ENCODE data around the gene TNC. TPM values are rescaled to one million over a fixed set of nuclear protein-coding genes. Genes with fewer than 3 reads are reported as not detected.

Gene TNC
- total and polyA plus RNA-seq, 3 donors from 2014 or later = 3.3 to 44.0 (median 3.5) TPM

DNA sequence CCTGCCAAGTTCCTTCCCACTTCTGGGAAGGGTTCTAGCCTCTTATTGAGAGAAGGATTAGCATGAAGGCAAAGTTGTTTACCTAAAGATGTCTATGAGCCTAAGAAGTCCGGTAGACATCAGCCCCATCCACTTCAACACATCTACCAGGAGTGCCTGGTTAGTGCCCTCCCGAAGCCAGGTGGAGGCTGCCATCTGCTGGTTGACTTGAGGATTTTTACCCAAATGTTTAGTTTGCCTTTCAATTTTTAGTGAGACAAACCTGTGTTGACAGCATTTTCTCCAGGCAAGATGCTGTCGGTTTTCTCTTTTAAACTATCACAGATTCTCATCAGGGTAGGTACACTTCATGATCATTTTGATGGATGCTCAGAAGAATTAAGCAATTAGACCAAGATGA is 104.0 kb downstream of the TNC start:
- Histone ChIP-seq H3K27ac (no peak overlapping the region), H3K4me1 (no peaks in the 10 kb centered on the region), H3K4me3 (no peak overlapping the region), H3K9me3 (no peaks in the 10 kb centered on the region), H3K36me3 (ENCODE audit: low read depth, missing control alignments) (no peaks in the 10 kb centered on the region), H3K27me3 (no peaks in the 10 kb centered on the region)
- intact Hi-C loops (cut with DNase I; ENCODE audit: low total_unique reads) = no loop called here
- DNase-seq = peak; percentile 74
- no peak for TF ChIP-seq POLR2A (IDR thresholded peaks at IDR 0.05)
- TF ChIP-seq, protein P1, sequence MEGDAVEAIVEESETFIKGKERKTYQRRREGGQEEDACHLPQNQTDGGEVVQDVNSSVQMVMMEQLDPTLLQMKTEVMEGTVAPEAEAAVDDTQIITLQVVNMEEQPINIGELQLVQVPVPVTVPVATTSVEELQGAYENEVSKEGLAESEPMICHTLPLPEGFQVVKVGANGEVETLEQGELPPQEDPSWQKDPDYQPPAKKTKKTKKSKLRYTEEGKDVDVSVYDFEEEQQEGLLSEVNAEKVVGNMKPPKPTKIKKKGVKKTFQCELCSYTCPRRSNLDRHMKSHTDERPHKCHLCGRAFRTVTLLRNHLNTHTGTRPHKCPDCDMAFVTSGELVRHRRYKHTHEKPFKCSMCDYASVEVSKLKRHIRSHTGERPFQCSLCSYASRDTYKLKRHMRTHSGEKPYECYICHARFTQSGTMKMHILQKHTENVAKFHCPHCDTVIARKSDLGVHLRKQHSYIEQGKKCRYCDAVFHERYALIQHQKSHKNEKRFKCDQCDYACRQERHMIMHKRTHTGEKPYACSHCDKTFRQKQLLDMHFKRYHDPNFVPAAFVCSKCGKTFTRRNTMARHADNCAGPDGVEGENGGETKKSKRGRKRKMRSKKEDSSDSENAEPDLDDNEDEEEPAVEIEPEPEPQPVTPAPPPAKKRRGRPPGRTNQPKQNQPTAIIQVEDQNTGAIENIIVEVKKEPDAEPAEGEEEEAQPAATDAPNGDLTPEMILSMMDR (IDR thresholded peaks at IDR 0.05) = peak; percentile 68 to 78 (median 72)
- 21 to 34% methylated on average over 3 of the region's 3 CpGs for WGBS, 2 donors

DNA sequence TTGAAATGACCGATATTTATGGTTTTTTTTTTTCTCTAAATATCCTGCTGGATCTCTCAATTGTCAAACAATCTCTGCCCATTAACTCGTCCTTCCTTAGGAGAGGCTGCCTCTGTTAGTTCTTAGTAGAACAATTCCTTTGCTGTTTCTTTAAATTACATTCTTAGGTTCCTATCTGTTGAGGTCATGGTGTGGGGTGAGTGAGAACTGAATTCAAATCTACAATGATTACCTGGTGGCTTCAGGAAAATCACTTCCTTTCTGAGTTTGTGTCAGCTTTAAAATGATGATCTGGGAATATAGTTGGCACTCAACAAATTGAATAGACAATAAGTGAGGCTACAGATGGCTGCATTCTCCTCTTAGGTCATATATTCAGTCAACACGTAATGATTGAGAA is 105.5 kb downstream of the TNC start:
- intact Hi-C loops (cut with DNase I; ENCODE audit: low total_unique reads) = no loop called here
- TF ChIP-seq, protein P1 (IDR thresholded peaks at IDR 0.05) = no peak
- no peak for TF ChIP-seq POLR2A (IDR thresholded peaks at IDR 0.05)

DNA sequence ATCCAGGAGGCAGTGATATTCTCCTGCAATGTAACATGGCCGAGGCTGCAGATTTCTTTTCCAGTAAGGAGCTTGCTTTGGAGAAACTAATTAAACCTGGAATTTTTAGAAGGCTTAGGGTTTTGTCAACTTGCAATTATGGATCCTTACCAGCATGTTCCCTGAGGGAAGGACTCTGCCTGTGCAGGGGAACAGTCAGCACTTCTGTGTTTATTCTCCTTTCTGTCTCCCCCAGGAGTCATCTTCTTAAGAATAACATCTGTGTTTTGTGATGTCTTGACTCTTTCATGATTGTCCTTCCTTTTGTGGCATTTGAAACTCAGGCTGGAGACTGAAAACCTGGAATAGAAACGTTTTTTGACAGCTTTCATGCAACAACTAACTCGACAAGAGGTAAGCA is 107.1 kb downstream of the TNC start:
- DNase-seq = no peak
- Histone ChIP-seq H3K4me1 (no peaks in the 10 kb centered on the region), H3K27ac (no peak overlapping the region), H3K4me3 (no peak overlapping the region), H3K27me3 (no peaks in the 10 kb centered on the region), H3K36me3 (ENCODE audit: low read depth, missing control alignments) (no peaks in the 10 kb centered on the region), H3K9me3 (no peaks in the 10 kb centered on the region)
- TF ChIP-seq, protein P1 (IDR thresholded peaks at IDR 0.05) = no peak
- TF ChIP-seq POLR2A (IDR thresholded peaks at IDR 0.05) = no peak
- intact Hi-C loops (cut with DNase I; ENCODE audit: low total_unique reads) = no loop called here
- WGBS, 2 donors = 44 to 50% methylated on average over 3 of the region's 3 CpGs

More for the DNA sequence above, 105.5 kb downstream of the TNC start:
- Histone ChIP-seq H3K27ac (no peak overlapping the region), H3K36me3 (ENCODE audit: low read depth, missing control alignments) (no peaks in the 10 kb centered on the region), H3K27me3 (no peaks in the 10 kb centered on the region), H3K9me3 (no peaks in the 10 kb centered on the region), H3K4me1 (no peaks in the 10 kb centered on the region), H3K4me3 (no peak overlapping the region)
- 92 to 94% methylated on average over 3 of the region's 3 CpGs for WGBS, 2 donors
- no peak for DNase-seq

DNA sequence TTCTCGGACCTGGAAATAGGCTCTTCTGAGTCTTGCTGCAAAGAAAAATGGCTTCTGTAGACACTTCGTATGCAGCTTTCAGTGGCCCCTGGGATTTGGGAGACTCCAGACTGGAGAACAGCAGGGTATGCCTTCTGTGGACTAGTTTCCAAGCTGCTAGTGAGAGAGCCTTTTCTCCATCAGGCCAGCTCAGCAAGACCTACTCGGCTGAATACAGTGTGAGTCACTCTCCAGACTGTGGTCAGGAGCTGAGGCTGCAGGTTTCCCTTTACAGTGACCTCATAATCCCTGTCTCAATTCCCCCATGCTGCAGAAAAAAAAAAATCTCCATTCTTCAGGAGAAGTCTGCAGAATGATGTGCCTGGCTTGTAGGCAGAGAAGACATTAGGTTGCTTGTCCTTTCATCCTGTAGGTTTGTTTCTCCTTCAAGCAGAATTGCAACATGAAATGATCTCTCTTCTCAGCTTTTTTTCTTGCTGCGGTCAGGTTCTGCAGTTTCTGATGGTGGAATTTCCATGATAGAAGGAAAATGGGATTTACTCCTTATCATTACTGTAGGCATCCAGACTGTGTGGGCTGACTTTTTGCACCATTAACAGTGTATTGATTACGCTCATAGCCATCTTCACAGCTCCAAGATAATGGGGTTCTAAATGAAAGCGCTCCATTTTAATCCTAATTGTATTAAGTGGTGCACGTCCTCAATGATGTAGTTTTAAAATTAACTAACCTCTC is 109.3 kb downstream of the TNC start:
- intact Hi-C loops (cut with DNase I; ENCODE audit: low total_unique reads) = no loop called here
- Histone ChIP-seq H3K36me3 (ENCODE audit: low read depth, missing control alignments) (no peaks in the 10 kb centered on the region), H3K4me1 (no peaks in the 10 kb centered on the region), H3K27ac (no peak overlapping the region), H3K4me3 (no peak overlapping the region), H3K9me3 (no peaks in the 10 kb centered on the region), H3K27me3 (no peaks in the 10 kb centered on the region)
- WGBS, 2 donors = 65 to 83% methylated on average over 7 of the region's 7 CpGs
- DNase-seq = no peak
- no peak for TF ChIP-seq POLR2A (IDR thresholded peaks at IDR 0.05)
- TF ChIP-seq, protein P1 (IDR thresholded peaks at IDR 0.05) = no peak

DNA sequence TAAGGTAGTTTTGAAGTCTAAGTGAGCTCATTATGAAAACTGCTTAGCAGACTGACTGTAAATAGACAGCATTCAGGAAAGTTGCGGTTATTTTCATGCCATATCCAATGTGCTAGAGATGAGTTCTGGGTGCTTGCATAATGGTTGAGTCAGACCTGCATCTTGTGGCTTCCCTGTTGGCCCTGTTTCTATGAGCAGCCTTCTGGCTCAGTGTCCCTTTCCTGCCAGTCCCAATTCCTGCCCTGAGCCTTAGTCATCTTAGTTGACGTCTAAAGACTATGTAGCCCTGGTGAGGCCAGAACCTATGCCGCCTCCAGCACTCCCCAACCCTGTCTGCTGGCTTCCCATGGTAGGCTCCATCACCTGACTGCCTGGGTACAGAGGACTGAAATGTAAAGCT is 111.3 kb downstream of the TNC start:
- WGBS, 2 donors = 84 to 90% methylated on average over 3 of the region's 3 CpGs
- no peak for TF ChIP-seq POLR2A (IDR thresholded peaks at IDR 0.05)
- TF ChIP-seq, protein P1 (IDR thresholded peaks at IDR 0.05) = no peak
- intact Hi-C loops (cut with DNase I; ENCODE audit: low total_unique reads) = no loop called here
- Histone ChIP-seq H3K36me3 (ENCODE audit: low read depth, missing control alignments) (no peaks in the 10 kb centered on the region), H3K4me3 (no peak overlapping the region), H3K27me3 (no peaks in the 10 kb centered on the region), H3K9me3 (no peaks in the 10 kb centered on the region), H3K4me1 (no peaks in the 10 kb centered on the region), H3K27ac (no peak overlapping the region)
- no peak for DNase-seq
